Stimulated activated CD4-positive, alpha-beta T cell treated with anti-CD3 and anti-CD28 coated beads, Interleukin-15, amount 100 ng/mL, for 1 hour (primary cell): ENCODE results near the gene HTD2.

Experiments used
- DNase-seq, 2 donors: peaks; one replicate each; pipeline ENCODE4 v3.0.0-alpha.2; 2020; ENCODE audit warnings: low read depth in 1 of 2, low spot score in 1 of 2

HTD2 gene

DNA sequence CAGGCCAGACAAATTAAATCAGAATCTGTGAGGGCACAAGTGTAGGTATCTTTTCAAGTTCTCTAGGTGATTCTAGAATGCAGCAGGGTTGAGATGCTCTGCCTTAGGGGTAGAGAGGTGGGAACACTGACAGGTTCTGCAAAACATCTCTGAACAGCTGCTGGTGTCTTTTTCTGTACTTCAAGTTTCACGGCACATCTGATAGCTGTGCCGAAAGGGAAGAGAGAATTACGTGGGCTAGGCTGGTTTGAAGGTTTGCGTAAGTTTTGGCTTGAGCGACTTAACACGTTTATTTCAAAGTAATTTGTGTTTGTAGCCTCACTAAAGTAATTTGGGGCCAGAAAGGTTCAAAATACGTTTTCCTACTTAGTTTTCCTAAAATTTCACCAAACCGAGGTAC lies 48.9 kb downstream of the HTD2 start:
- DNase-seq = no peak

DNA sequence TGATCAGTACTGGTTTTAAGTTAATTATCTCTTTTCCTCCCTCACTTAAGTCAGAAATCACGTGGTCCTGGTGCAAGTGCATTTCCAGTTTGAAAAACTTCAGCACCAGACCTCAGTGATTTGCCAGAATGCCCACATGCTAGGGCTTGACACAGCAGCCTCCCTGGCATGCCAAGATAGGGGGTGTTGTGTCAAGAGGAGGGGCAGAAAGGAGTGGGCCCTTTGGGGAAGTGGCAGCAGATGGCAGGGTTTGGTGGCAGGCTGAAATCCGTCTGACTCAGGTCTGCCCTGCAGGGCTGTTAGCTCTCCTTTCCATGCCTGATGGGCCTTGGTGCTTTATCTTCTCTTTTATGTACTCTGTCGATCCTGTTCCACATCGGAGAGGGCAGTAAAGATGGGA lies 49.7 kb downstream of the HTD2 start:
- DNase-seq = no peak

DNA sequence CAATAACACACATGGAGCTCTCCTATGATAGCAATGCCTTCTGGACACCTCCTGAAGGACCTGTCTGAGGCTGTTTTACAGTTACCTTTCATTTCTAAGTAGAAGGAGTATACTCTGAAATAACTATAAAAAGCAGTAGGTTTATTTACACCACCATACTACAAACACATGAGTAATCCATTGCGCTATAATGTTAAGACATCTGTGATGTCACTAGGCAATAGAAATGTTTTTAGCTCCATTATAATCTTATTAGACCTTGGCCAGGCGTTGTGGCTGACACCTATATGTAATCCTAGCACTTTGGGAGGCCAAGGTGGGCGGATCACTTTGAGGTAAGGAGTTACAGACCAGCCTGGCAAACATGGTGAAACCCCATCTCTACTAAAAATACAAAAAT lies 51.1 kb downstream of the HTD2 start:
- DNase-seq = no peak

DNA sequence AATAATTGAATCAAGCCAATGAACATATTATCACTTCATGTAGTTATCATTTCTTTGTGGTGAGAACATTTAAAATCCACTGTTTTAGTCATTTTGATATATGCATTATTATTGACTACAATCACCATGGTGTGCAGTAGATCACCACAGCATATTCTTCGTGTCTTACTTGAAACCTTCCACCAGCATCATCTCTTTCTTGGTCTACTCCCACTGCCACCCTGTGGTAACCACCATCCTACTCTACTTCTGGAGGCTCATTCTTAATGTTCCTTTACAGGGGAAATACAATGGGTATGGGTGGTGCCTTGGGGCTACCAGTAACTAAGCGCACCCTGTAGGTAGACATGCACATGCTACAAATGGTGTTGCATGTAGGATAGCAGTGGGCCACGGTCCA lies 51.8 kb downstream of the HTD2 start:
- DNase-seq = no peak

DNA sequence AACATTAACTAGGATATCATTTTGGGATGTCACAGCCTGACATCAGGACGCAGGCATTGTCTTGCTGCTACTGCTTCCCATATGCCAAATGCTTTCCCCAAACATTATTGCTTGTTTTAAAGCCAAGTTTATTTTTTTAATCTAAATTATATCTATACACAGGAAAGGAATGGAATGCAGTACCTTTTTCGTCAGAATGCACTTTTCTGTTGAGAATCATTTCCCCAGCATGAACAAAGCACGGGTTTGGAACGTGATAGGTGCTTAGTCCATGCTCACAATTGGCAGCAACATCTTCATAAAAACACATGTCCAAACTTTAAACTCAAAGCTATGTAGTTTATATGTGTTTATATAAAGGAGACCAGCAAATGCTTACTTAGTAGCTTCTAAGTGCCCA lies 52.5 kb downstream of the HTD2 start:
- no peak for DNase-seq

DNA sequence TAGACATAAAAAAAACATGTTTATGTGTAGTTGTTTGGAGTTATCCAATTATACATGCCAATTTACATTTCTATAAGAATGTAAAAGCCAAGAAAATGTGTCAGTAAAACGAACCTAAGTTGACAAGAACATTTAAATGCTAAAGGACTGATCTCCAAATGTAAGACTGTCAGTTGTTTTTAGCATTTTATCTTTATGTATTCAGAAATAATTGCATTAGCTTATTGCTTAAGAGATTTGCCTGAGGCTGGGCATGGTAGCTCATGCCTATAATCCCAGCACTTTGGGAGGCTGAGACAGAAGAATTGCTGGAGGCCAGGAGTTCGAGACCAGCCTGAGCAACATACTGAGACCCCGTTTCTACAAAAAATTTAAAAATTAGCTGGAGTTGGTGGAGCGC lies 53.3 kb downstream of the HTD2 start:
- no peak for DNase-seq

- DNase-seq = no peak
Measured at GRCh38 chr3:58361866-58362265, 55.5 kb downstream of the HTD2 start.

DNA sequence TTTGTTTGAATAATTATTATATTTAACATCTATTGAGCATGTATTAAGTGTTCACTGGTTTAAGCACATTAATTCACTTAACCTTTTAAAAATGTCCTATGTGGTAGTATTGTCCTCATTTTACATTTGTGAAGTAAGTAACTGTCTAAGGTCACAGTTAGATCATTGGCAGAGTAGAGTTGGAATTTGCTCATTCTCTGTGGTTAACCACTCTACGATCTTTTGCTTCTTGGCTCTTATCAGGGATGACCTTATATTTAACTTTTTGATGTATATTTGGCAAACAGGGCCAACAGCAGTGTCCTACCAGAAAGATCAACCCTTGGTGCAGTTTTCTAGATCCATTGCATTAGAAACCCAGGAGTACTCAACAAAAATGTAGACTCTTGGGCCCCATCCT lies 60.4 kb downstream of the HTD2 start:
- no peak for DNase-seq

- DNase-seq = no peak
Measured at GRCh38 chr3:58369038-58369437, 62.7 kb downstream of the HTD2 start.
